KOPT-K1 (cell line): ENCODE data around the gene TTLL9.
"Not testable (repeated sequence)": the region's sequence is repeated elsewhere in the genome, so short reads cannot be mapped to it uniquely, and the experiment has no call there.

Source experiments
- H3K27ac ChIP-seq: fragments of 200-600 bp; sonication (generic); 2 replicates; pipeline ENCODE4 v1.5.1; 2016; ENCODE audit warnings: antibody characterized with exemption, mild to moderate bottlenecking, low read depth, low read length; ENCODE audit not compliant: poor library complexity, severe bottlenecking
- H3K36me3 ChIP-seq: fragments of 200-600 bp; sonication (generic); 2 replicates; pipeline ENCODE4 v1.5.1; 2017; ENCODE audit warnings: antibody characterized with exemption, mild to moderate bottlenecking, low read length, moderate library complexity; ENCODE audit not compliant: insufficient read depth
- H3K9me3 ChIP-seq: fragments of 200-600 bp; sonication (generic); 2 replicates; pipeline ENCODE4 v1.5.1; 2017; ENCODE audit warnings: antibody characterized with exemption, low read length, mild to moderate bottlenecking; ENCODE audit not compliant: insufficient read depth, poor library complexity, severe bottlenecking

Gene TTLL9

DNA sequence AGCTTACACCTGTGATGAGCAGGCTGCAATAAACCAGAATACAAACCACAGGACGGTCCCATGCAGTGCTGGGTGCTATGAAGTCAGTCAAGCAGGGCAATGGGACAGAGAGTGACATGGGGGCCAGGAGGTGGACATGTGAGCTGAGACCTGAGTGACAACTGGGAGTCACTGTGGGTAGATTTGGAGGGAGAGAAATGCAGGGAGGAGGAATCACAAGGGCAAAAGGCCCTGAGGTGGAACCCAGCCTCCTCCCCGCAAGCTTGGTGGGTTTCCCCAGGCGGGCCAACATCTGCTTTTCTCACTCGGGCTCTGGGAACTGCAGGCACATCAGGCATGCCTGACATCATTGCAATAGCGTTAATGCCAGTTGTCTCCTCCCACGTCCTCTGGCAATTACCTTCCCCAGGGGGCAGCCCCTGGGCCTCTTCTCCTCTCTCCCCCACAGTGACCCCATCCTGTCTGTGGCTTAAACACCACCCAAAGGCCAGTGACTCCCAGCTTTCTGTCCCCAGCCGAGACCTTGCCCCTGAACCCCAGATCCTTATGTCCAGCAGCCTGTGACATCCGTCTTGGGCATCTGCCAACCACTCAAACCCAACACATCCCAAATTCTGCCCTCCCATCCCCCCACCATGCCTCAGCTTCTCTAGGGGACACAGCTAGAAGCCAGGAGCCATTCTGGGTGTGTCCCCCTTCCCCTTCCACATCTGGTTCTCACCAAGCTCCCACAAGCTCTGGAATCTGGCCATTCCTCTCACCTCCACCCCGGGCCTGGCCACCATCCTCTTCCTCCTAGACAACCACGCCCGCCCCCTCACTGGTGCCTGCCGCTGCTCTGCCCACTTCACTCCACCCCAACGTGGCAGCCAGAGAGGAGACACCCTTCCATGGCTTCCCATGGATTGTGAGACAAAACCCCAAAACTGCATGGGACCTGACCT lies 53.2 kb downstream of the TTLL9 start:
- Histone ChIP-seq H3K36me3 (no peaks in the 10 kb centered on the region), H3K9me3 (no peaks in the 10 kb centered on the region), H3K27ac (no peak overlapping the region)

DNA sequence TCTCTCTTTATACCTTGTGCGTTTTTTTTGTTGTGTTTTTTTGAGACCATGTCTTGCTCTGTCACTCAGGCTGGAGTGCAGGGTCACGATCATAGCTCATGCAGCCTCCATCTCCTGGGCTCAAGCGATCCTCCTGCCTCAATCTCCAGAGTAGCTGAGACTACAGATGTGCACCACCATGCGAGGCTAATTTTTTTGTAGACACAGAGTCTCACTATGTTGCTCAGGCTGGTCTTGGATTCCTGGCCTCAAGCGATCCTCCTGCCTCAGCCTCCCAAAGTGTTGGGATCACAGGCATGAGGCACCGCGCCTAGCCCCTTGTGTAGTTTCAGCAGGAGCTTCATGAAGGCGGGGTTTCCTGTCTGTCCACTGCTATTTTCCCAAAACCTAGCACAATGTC lies 54.1 kb downstream of the TTLL9 start:
- Histone ChIP-seq H3K27ac (no peak overlapping the region), H3K36me3 (no peaks in the 10 kb centered on the region), H3K9me3 (no peaks in the 10 kb centered on the region)

DNA sequence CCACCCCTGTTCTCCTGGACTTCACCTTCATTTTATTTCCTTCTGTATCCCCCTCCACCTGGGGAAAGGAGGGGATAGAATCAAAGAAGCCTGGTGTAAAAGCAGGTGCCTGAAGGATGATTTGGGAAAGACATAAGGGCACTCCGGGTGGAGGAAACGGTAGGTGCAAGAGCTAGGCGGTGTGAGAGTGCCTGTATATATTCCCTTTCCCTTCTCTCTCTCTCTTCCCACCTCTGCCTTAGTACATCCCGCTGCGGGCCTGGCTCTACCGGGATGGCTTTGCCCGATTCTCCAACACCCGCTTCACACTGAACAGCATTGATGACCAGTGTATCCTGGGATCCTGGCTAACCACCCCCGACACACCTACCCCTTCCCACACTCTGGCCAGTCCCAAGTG lies 55.2 kb downstream of the TTLL9 start:
- no peaks in the 10 kb centered on the region for H3K36me3 ChIP-seq
- H3K27ac ChIP-seq, result no peak overlapping the region
- H3K9me3 ChIP-seq, result no peaks in the 10 kb centered on the region

DNA sequence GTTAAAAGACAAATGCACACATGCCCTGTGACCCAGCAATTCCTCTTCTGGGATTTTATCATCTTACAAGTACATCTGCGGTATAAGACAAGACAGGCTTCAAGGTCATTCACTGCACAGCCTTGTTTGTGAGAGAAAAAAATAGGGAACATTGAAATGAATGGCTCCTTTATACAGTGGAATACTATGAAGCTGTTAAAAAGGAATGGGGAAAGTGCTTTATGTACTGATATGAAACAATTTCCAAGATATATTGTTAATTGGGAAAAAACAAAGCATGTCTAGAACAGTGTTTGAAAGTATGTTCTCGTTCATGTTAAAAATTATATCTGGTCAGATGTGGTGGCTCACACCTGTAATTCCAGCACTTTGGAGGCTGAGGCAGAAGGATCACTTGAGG lies 56.1 kb downstream of the TTLL9 start:
- Histone ChIP-seq H3K9me3 (no peaks in the 10 kb centered on the region), H3K36me3 (no peaks in the 10 kb centered on the region), H3K27ac (no peak overlapping the region)

DNA sequence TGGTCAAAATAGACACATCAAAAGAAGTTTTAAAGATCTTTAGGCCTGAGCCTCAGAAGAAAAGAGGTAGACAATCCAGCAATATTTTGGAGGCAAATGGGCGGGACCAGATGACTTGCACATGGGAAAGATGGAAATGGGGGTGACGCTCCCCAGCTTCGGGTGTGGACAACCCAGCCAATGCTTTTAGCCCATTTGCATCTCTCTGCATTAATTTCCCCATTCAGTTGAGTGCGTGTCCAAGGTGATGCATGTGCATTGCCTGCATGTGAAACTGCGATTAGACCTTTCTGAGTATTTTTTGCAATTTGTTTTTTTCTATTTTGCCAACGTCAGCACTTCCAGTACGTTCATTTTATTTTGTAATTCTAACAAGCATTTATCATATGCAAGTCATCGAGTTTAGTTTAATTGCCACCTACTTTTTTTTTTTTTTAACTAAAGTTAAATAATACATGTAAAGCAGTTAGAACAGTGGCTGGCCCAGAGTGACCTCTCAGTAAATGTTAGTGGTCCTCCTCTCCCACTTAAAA lies 57.3 kb downstream of the TTLL9 start:
- Histone ChIP-seq H3K36me3 (no peaks in the 10 kb centered on the region), H3K9me3 (no peaks in the 10 kb centered on the region), H3K27ac (no peak overlapping the region)

DNA sequence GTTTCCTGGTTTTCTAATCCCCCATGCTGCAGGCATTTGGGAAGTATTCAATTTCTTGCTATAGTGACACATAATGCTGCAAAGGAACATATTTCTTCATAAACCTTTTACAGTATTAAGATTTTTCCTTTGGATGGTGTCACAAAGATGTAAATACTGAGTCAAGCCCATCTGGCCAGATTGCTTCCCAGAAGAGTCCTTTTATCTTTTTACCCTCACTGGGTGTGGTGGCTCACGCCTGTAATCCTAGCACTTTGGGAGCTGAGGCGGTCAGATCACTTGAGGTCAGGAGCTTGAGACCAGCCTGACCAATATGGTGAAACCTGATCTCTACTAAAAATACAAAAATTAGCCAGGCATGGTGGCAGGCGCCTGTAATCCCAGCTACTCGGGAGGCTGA lies 59.2 kb downstream of the TTLL9 start:
- H3K36me3 ChIP-seq, H3K27ac ChIP-seq, H3K9me3 ChIP-seq: not testable (repeated sequence)

DNA sequence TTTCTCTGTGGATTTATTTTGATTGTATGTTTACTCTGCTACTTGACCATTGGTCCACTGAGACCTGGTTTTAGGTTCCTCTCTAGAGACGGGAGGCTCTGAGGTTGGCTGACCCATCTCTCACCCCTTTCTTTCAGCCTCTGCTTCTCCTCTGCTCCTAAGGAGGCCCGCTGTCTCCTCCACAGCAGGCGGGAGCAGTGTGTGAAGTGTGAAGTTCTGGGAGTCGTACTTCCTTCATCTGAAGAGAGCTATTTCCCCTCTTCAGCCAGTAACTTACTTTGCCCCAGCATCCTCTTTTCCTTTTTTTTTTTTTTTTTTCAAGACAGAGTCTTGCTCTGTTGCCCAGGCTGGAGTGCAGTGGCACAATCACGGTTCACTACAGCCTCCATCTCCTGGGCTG lies 60.3 kb downstream of the TTLL9 start:
- Histone ChIP-seq H3K27ac (no peak overlapping the region), H3K9me3 (no peaks in the 10 kb centered on the region), H3K36me3 (no peaks in the 10 kb centered on the region)

DNA sequence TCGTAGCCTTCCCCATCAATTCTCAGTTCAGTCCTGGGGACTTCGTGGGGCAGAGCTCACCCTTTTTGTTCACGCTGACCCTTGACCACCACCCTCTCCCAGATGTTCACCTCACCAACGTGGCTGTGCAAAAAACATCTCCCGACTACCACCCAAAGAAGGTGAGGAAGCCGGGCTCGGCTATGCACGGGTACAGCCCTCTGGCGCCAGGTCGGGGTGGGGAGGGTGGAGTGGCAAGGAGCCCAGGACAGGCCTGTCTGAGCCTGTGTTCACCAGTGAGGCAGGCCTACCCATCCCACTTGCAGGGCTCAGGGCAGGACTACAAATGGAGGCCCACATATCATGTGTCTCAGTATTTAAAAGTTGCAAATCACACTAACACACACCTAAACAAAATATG lies 63.3 kb downstream of the TTLL9 start:
- Histone ChIP-seq H3K36me3 (no peaks in the 10 kb centered on the region), H3K9me3 (no peaks in the 10 kb centered on the region), H3K27ac (no peak overlapping the region)

DNA sequence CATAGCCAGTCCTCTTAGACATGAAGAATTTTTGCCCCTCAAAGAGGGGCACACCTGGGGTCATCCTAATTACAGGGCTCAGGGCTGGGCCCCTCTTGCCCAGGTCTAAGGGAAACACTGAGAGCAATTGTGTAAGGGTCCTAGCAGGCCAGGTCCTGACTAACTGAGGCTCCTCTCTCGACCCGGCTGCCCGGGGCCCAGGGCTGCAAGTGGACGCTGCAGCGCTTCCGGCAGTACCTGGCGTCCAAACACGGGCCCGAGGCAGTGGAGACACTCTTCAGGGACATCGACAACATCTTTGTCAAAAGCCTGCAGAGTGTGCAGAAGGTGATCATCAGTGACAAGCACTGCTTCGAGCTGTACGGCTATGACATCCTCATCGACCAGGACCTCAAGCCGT lies 64.1 kb downstream of the TTLL9 start:
- H3K27ac ChIP-seq, result no peak overlapping the region

DNA sequence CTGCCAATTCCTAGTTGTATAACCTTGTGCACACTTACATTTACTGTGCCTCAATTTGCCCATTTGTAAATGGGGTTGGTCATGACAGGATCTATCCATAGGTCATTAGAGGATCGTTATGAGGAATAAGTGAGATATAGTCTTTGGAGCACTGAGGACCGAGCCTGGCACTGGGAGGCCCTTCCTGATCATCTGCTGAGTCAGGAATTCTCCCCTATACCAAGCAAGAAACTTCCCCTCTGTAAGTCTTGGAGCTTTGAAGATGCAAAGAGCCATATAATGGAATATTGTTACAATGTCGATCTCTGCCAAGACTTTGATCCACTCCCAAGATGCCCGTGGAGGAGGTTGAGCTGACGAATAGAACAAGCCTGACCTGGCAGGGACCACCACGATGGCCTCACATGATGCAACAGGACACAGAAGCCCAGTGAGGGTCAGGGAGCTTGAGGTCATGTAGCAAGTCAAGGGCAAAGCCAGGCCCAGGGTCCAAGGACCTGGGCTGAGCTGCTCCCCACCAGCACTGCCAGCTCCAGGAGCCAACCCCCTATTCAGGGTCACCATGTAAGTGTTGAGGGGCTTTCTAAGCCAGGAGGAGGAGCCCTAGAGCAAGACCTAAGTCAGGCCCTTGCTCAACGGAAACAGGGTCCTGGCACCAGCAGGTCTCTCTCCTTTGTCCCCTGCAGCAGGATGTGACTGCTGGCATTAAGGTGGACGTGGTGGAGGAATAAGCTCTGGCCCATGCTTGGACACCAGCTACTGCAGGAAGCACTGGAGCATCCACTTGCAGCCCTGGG lies 64.7 kb downstream of the TTLL9 start:
- Histone ChIP-seq H3K27ac (no peak overlapping the region), H3K36me3 (no peaks in the 10 kb centered on the region), H3K9me3 (no peaks in the 10 kb centered on the region)

More for the DNA sequence above, 64.1 kb downstream of the TTLL9 start:
- Histone ChIP-seq H3K9me3 (no peaks in the 10 kb centered on the region), H3K36me3 (no peaks in the 10 kb centered on the region)

DNA sequence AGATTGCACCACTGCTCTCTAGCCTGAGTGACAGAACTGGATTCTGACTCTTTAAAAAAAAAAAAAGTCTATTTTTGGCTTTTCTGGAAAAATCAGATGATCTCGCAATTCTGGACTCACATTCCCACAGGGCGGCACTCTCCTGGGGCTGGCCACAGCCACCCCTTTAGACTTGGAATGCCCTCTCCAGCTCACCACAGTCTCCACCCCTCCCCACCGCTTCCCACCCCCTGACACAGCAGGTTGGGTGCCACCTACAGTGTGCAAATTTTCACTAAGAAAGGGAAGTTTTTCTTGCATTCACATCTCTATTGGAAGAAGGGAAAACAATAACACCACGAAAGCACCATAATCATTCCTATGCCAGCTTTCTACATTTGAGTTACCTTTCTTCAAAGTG lies 66.0 kb downstream of the TTLL9 start:
- H3K36me3 ChIP-seq, result no peaks in the 10 kb centered on the region
- no peak overlapping the region for H3K27ac ChIP-seq
- no peaks in the 10 kb centered on the region for H3K9me3 ChIP-seq

DNA sequence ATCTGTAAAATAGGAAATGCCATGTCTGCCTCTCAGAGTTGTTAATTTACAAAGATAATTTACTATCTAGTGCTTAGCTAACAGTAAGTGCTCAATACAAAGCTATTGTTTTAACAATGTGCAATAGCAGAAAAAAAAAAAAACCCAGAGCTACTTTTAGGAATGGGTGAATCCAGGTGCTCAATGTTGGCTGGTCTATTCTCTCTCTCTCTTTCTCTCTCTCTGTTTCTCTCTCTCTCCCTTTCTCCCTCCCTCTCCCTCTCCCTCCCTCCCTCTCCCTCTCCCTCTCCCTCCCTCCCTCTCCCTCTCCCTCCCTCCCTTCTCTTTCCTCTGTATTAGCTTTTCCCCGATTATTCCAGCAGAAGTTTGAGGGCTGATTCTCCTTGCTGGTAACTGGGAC lies 67.4 kb downstream of the TTLL9 start:
- Histone ChIP-seq H3K27ac (no peak overlapping the region), H3K36me3 (peaks cover 9% of the 10 kb centered on the region), H3K9me3 (no peaks in the 10 kb centered on the region)

DNA sequence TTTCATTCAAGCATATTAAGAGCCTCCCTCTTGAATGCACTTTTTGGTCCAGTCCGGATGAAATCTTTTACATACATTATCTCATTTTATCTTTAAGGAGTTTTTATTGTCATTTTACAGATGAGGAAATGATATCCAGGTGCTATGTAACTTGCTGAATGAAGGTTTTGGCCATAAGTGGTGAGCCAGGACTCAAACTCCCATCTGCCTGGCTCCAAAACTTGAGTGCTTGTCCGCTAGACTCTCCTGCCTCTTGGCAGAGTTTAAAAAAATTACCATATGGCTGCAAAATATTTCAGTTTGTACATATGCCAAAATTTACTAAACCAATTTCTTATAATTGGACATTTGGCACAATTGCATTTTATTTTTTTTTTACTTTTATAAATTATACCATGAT lies 69.2 kb downstream of the TTLL9 start:
- no peaks in the 10 kb centered on the region for H3K9me3 ChIP-seq
- H3K36me3 ChIP-seq, result peaks cover 28% of the 10 kb centered on the region
- H3K27ac ChIP-seq, result no peak overlapping the region

DNA sequence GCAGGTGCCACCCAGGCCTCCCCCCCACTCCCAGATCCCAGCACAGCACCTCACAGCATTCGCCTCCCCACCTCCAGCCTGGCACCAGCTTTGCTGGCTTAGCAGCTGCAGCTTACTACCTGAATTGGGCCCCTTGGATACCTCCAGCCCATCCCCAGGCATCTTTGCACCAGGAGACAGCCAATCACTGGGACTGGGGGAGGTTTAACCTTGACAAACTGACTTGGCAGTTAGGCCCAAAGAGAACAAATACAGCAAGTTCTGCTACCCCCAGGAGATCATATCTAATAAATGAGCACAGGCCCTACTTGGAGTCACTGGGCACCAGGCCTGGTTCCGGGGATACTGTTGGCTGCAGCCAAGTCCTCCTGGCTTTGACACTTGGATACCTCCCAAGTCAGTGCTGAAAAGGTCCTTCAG lies 72.6 kb downstream of the TTLL9 start:
- no peak overlapping the region for H3K27ac ChIP-seq
- H3K36me3 ChIP-seq, result peaks cover 62% of the 10 kb centered on the region
- H3K9me3 ChIP-seq, result peaks cover 2% of the 10 kb centered on the region

DNA sequence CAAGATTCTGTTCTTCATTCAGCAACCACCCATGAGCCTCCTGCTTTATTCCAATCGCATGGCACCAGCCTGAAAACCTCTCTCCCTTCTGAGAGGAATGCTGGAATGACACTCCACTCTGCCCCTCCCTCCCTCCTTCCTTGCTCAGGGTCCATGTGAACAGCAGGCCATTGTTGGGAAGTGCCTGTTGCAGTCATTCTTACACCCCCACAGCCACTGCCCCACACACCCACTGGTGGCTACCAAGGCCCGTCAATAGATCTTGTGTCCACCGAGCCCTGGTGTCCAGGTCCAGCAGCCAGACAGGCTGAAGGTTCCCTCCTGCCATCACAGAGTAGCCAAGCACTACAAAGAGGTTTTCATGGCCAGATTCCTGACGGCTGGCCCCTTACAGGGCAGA lies 74.9 kb downstream of the TTLL9 start:
- peaks cover 84% of the 10 kb centered on the region for H3K36me3 ChIP-seq

More for the DNA sequence above, 74.9 kb downstream of the TTLL9 start:
- no peak overlapping the region for H3K27ac ChIP-seq
- peaks cover 8% of the 10 kb centered on the region for H3K9me3 ChIP-seq
